ENCODE results near the gene ORC2. TPM values are rescaled to one million over a fixed set of nuclear protein-coding genes. Genes with fewer than 3 reads are reported as not detected.
"Not testable (repeated sequence)": the region's sequence is repeated elsewhere in the genome, so short reads cannot be mapped to it uniquely, and the experiment has no call there.

ORC2 gene
- total RNA-seq, 1 experiment from 2014 or later: 40.5 TPM

GRCh38 chr2:200930947-200931626 lies 32.4 kb downstream of the ORC2 start:
- no peak for DNase-seq (ENCODE audit: low spot score)

- no peak for DNase-seq (ENCODE audit: low spot score)
Measured at GRCh38 chr2:200929334-200930249, 33.9 kb downstream of the ORC2 start.

GRCh38 chr2:200922439-200922838 lies 41.0 kb downstream of the ORC2 start:
- no peak for DNase-seq (ENCODE audit: low spot score)

- DNase-seq (ENCODE audit: low spot score): peak; percentile 39
Measured at GRCh38 chr2:200913654-200914053, 49.8 kb downstream of the ORC2 start.

- DNase-seq (ENCODE audit: low spot score): no peak
Measured at GRCh38 chr2:200909958-200910357, 53.5 kb downstream of the ORC2 start.

- peak; percentile 60 for DNase-seq (ENCODE audit: low spot score)
Measured at GRCh38 chr2:200905618-200906296, 57.7 kb downstream of the ORC2 start.

GRCh38 chr2:200901459-200902072 lies 61.9 kb downstream of the ORC2 start:
- DNase-seq (ENCODE audit: low spot score): peak; percentile 90

GRCh38 chr2:200899482-200899881 lies 64.0 kb downstream of the ORC2 start:
- DNase-seq (ENCODE audit: low spot score): no peak

GRCh38 chr2:200888704-200889625 lies 74.5 kb downstream of the ORC2 start, which contains the start of the genes NIF3L1 and PPIL3:
Gene NIF3L1 (plus strand): TSS chr2:200889371. CDS start chr2:200891944, 2,573 bp downstream.
Gene PPIL3 (minus strand): TSS chr2:200889077. CDS start chr2:200887615, 1,462 bp downstream.
- DNase-seq (ENCODE audit: low spot score): peak; percentile 99

- not testable (repeated sequence) for DNase-seq (ENCODE audit: low spot score)
Measured at GRCh38 chr2:200881715-200882249, 81.7 kb downstream of the ORC2 start.

GRCh38 chr2:200878289-200878880 lies 85.1 kb downstream of the ORC2 start:
- no peak for DNase-seq (ENCODE audit: low spot score)

GRCh38 chr2:200877443-200877842 lies 86.0 kb downstream of the ORC2 start:
- DNase-seq (ENCODE audit: low spot score): no peak

GRCh38 chr2:200873560-200873959 lies 89.9 kb downstream of the ORC2 start:
- no peak for DNase-seq (ENCODE audit: low spot score)

- DNase-seq (ENCODE audit: low spot score): no peak
Measured at GRCh38 chr2:200871151-200871550, 92.3 kb downstream of the ORC2 start.

GRCh38 chr2:200869014-200869413 lies 94.4 kb downstream of the ORC2 start:
- DNase-seq (ENCODE audit: low spot score): no peak

GRCh38 chr2:200864176-200865034 lies 99.1 kb downstream of the ORC2 start, which contains the start of gene CLK1:
Gene CLK1 (minus strand): TSS chr2:200864658. CDS start chr2:200861862, 2,796 bp downstream.
- peak; percentile 87 for DNase-seq (ENCODE audit: low spot score)

- peak; percentile 30 for DNase-seq (ENCODE audit: low spot score)
Measured at GRCh38 chr2:200863782-200864175, 99.7 kb downstream of the ORC2 start.

GRCh38 chr2:200862532-200863000 lies 100.9 kb downstream of the ORC2 start:
- peak; percentile 57 for DNase-seq (ENCODE audit: low spot score)
